ENCODE results near the gene NCK1. TPM values are rescaled to one million over a fixed set of nuclear protein-coding genes. Genes with fewer than 3 reads are reported as not detected.
"Not testable (repeated sequence)": the region's sequence is repeated elsewhere in the genome, so short reads cannot be mapped to it uniquely, and the experiment has no call there.

NCK1 gene
- total RNA-seq, 1 donor from 2014 or later = 43.7 TPM

- Histone ChIP-seq H3K79me2 (ENCODE audit: insufficient read depth, low read length) (no peaks in the 10 kb centered on the region), H4K20me1 (ENCODE audit: insufficient read depth, low read length) (no peaks in the 10 kb centered on the region), H3K27ac (ENCODE audit: low read depth, low read length) (no peak overlapping the region), H3K4me3 (ENCODE audit: insufficient read depth, low read depth, low read length) (no peak overlapping the region), H3K36me3 (ENCODE audit: insufficient read depth, low read length) (no peaks in the 10 kb centered on the region), H3K9me3 (ENCODE audit: insufficient read depth, low read depth, low read length) (no peaks in the 10 kb centered on the region), H2AFZ (ENCODE audit: low read depth, low read length) (no peak overlapping the region), H3K27me3 (ENCODE audit: insufficient read depth, low read length) (no peaks in the 10 kb centered on the region), H3K4me2 (ENCODE audit: low read length) (no peak overlapping the region), H3K9ac (ENCODE audit: low read length) (no peak overlapping the region), H3K4me1 (ENCODE audit: insufficient read depth, low read length) (no peaks in the 10 kb centered on the region)
- Mint-ChIP-seq H3K36me3 (ENCODE audit: low read depth, unreplicated experiment) (peaks cover 49% of the 10 kb centered on the region), H3K9me3 (ENCODE audit: unreplicated experiment) (peaks cover 6% of the 10 kb centered on the region), H3K27me3 (ENCODE audit: low read depth, unreplicated experiment) (no peaks in the 10 kb centered on the region), H3K27ac (ENCODE audit: unreplicated experiment) (no peak overlapping the region), H3K4me1 (ENCODE audit: low read depth, unreplicated experiment) (no peaks in the 10 kb centered on the region), H3K4me3 (ENCODE audit: unreplicated experiment) (no peak overlapping the region)
- DNase-seq (ENCODE audit: low read depth) = peak; percentile 35
- FAIRE-seq = no peak
- TF ChIP-seq EZH2 (IDR thresholded peaks at IDR 0.05; ENCODE audit: insufficient read depth, low read length) (no peak), CTCF (IDR thresholded peaks at IDR 0.05; ENCODE audit: insufficient read depth, low read depth, low read length) (no peak)
Observed at GRCh38 chr3:136984837-136985236, 122.8 kb downstream of the NCK1 start.

- not testable (repeated sequence) for DNase-seq (ENCODE audit: low read depth); H4K20me1 ChIP-seq (ENCODE audit: insufficient read depth, low read length); H3K27ac Mint-ChIP-seq (ENCODE audit: unreplicated experiment); H3K4me2 ChIP-seq (ENCODE audit: low read length); H3K9ac ChIP-seq (ENCODE audit: low read length); FAIRE-seq; H2AFZ ChIP-seq (ENCODE audit: low read depth, low read length); H3K79me2 ChIP-seq (ENCODE audit: insufficient read depth, low read length); H3K4me3 Mint-ChIP-seq (ENCODE audit: unreplicated experiment); H3K27me3 Mint-ChIP-seq (ENCODE audit: low read depth, unreplicated experiment); H3K27me3 ChIP-seq (ENCODE audit: insufficient read depth, low read length); H3K9me3 ChIP-seq (ENCODE audit: insufficient read depth, low read depth, low read length); H3K4me1 Mint-ChIP-seq (ENCODE audit: low read depth, unreplicated experiment); H3K27ac ChIP-seq (ENCODE audit: low read depth, low read length); H3K9me3 Mint-ChIP-seq (ENCODE audit: unreplicated experiment); H3K36me3 ChIP-seq (ENCODE audit: insufficient read depth, low read length); H3K4me1 ChIP-seq (ENCODE audit: insufficient read depth, low read length); H3K4me3 ChIP-seq (ENCODE audit: insufficient read depth, low read depth, low read length)
- peaks cover 49% of the 10 kb centered on the region for H3K36me3 Mint-ChIP-seq (ENCODE audit: low read depth, unreplicated experiment)
Observed at GRCh38 chr3:136987398-136987980, 125.5 kb downstream of the NCK1 start.

- Histone ChIP-seq H3K27me3 (ENCODE audit: insufficient read depth, low read length) (no peaks in the 10 kb centered on the region), H3K4me3 (ENCODE audit: insufficient read depth, low read depth, low read length) (no peak overlapping the region), H3K79me2 (ENCODE audit: insufficient read depth, low read length) (no peaks in the 10 kb centered on the region), H4K20me1 (ENCODE audit: insufficient read depth, low read length) (no peaks in the 10 kb centered on the region), H3K27ac (ENCODE audit: low read depth, low read length) (no peak overlapping the region), H3K4me1 (ENCODE audit: insufficient read depth, low read length) (no peaks in the 10 kb centered on the region), H3K4me2 (ENCODE audit: low read length) (no peak overlapping the region), H3K9me3 (ENCODE audit: insufficient read depth, low read depth, low read length) (no peaks in the 10 kb centered on the region), H3K36me3 (ENCODE audit: insufficient read depth, low read length) (no peaks in the 10 kb centered on the region), H3K9ac (ENCODE audit: low read length) (no peak overlapping the region), H2AFZ (ENCODE audit: low read depth, low read length) (no peak overlapping the region)
- no peak for FAIRE-seq
- TF ChIP-seq EZH2 (IDR thresholded peaks at IDR 0.05; ENCODE audit: insufficient read depth, low read length) = no peak
- no peak for TF ChIP-seq CTCF (IDR thresholded peaks at IDR 0.05; ENCODE audit: insufficient read depth, low read depth, low read length)
- Mint-ChIP-seq H3K27me3 (ENCODE audit: low read depth, unreplicated experiment) (no peaks in the 10 kb centered on the region), H3K27ac (ENCODE audit: unreplicated experiment) (no peak overlapping the region), H3K36me3 (ENCODE audit: low read depth, unreplicated experiment) (peaks cover 39% of the 10 kb centered on the region), H3K4me1 (ENCODE audit: low read depth, unreplicated experiment) (no peaks in the 10 kb centered on the region), H3K9me3 (ENCODE audit: unreplicated experiment) (peaks cover 2% of the 10 kb centered on the region), H3K4me3 (ENCODE audit: unreplicated experiment) (no peak overlapping the region)
- no peak for DNase-seq (ENCODE audit: low read depth)
Observed at GRCh38 chr3:136988651-136989050, 126.6 kb downstream of the NCK1 start.
